A673 (cell line): ENCODE results near the gene AGBL5.

Experiments
- CTCF ChIP-seq: fragments of 300-800, 200-600 bp; sonication (generic); conservative IDR thresholded peaks from 2 replicates; pipeline ENCODE4 v1.5.1; 2017; ENCODE audit warnings: low read depth, mild to moderate bottlenecking, antibody characterized with exemption, low read length, moderate library complexity, mixed read lengths
- EZH2 ChIP-seq: fragments of 200-600 bp; sonication (generic); IDR thresholded peaks from 2 replicates; pipeline ENCODE4 v1.6.1; 2017; ENCODE audit warnings: borderline replicate concordance, low read depth, mild to moderate bottlenecking, mixed read lengths, antibody characterized with exemption, low read length; ENCODE audit not compliant: poor library complexity, severe bottlenecking

- TF ChIP-seq CTCF (no peak), EZH2 (no peak)
Observed at GRCh38 chr2:27095745-27096651, 44.5 kb downstream of the AGBL5 start.
